Naive thymus-derived CD4-positive, alpha-beta T cell (primary cell): ENCODE data around the gene ITPRIPL1. TPM values are rescaled to one million over a fixed set of nuclear protein-coding genes. Genes with fewer than 3 reads are reported as not detected.

Experiments used
- ATAC-seq: fragments of 150-1000 bp; cut with Tn5 transposase; 2 replicates; pipeline ENCODE4 v1.10.0; 2021; ENCODE audit warnings: mild to moderate bottlenecking, moderate library complexity
- CTCF ChIA-PET: fragments of 350-600 bp; sonication (Branson Sonifier 250); formaldehyde crosslinking; loops from one replicate; lab custom pipeline; 2021; ENCODE audit warnings: antibody characterized with exemption; lab: Charles Lee
- POLR2A ChIA-PET: fragments of 350-600 bp; sonication (Branson Sonifier 250); formaldehyde crosslinking; loops from one replicate; lab custom pipeline; 2021; ENCODE audit warnings: antibody characterized with exemption, inconsistent platforms; lab: Charles Lee
- DNase-seq, 9 donors: peaks; one replicate each; pipeline versions ENCODE4 v3.0.0 to v3.0.0-alpha.2; 2020 to 2022; ENCODE audit warnings: mixed read lengths in 1 of 9
- H3K27ac ChIP-seq: one replicate; pipeline ENCODE4 v1.7.0; 2013; ENCODE audit warnings: mild to moderate bottlenecking, low read depth, low read length, moderate library complexity
- H3K27me3 ChIP-seq, 2 donors: one replicate each; pipeline ENCODE4 v1.7.0; 2013; ENCODE audit warnings: low read length in 2 of 2, mild to moderate bottlenecking in 2 of 2, moderate library complexity in 2 of 2; ENCODE audit not compliant: control insufficient read depth in 2 of 2, insufficient read depth in 2 of 2
- H3K36me3 ChIP-seq, 3 experiments: 1 replicate in 2 of 3; 2 replicates in 1 of 3; pipeline ENCODE4 v1.7.0; 2013; ENCODE audit warnings: low read length in 3 of 3, mild to moderate bottlenecking in 3 of 3, moderate library complexity in 1 of 3; ENCODE audit not compliant: insufficient read depth in 3 of 3, control insufficient read depth in 2 of 3
- H3K4me1 ChIP-seq, 2 donors: one replicate each; pipeline ENCODE4 v1.7.0; 2013; ENCODE audit warnings: low read length in 2 of 2, mild to moderate bottlenecking in 2 of 2, moderate library complexity in 1 of 2; ENCODE audit not compliant: control insufficient read depth in 2 of 2, insufficient read depth in 2 of 2
- H3K4me3 ChIP-seq: 2 replicates; pipeline ENCODE4 v1.7.0; 2013; ENCODE audit warnings: mild to moderate bottlenecking, low read length
- H3K9me3 ChIP-seq, 3 experiments: 1 replicate in 2 of 3; 2 replicates in 1 of 3; pipeline ENCODE4 v1.7.0; 2013; ENCODE audit warnings: low read length in 3 of 3; ENCODE audit not compliant: control insufficient read depth in 2 of 3
- H3K27ac Mint-ChIP-seq, 9 donors: one replicate each; pipeline ENCODE4 v1.8.0; 2020 to 2022; ENCODE audit warnings: mixed read lengths in 9 of 9, mild to moderate bottlenecking in 8 of 9, moderate library complexity in 5 of 9, inconsistent platforms in 2 of 9
- H3K27me3 Mint-ChIP-seq, 5 donors: one replicate each; pipeline ENCODE4 v1.8.0; 2021 to 2022; ENCODE audit warnings: mixed read lengths in 5 of 5, mild to moderate bottlenecking in 1 of 5
- H3K36me3 Mint-ChIP-seq, 5 donors: one replicate each; pipeline ENCODE4 v1.8.0; 2020 to 2022; ENCODE audit warnings: mixed read lengths in 5 of 5, mild to moderate bottlenecking in 3 of 5, inconsistent platforms in 1 of 5
- H3K4me1 Mint-ChIP-seq, 7 donors: one replicate each; pipeline ENCODE4 v1.8.0; 2020 to 2022; ENCODE audit warnings: mixed read lengths in 7 of 7, mild to moderate bottlenecking in 3 of 7, inconsistent platforms in 1 of 7
- H3K4me3 Mint-ChIP-seq, 10 donors: one replicate each; pipeline ENCODE4 v1.8.0; 2020 to 2022; ENCODE audit warnings: mild to moderate bottlenecking in 10 of 10, mixed read lengths in 10 of 10, moderate library complexity in 6 of 10, inconsistent platforms in 2 of 10
- H3K9me3 Mint-ChIP-seq, 11 donors: one replicate each; pipeline ENCODE4 v1.8.0; 2020 to 2022; ENCODE audit warnings: mixed read lengths in 11 of 11, mild to moderate bottlenecking in 4 of 11, inconsistent platforms in 1 of 11, moderate library complexity in 1 of 11
- intact Hi-C, 2 donors: fragments of 100-400 bp; cut with micrococcal nuclease; formaldehyde crosslinking; loops; one replicate each; pipeline ENCODE4 v1.15.1; 2023
- polyA plus RNA-seq, 2 donors: library from polyadenylated mRNA; unstranded; fragments of 300-500 nt; fragmentation: Illumina TruSeq; gene quantifications; one replicate each; pipeline ENCODE4 v1.2.3, GENCODE V29; 2021
- total RNA-seq, 6 experiments: library from RNA in 5 of 6; stranded (reverse) in 5 of 6; gene quantifications; 1 replicate in 5 of 6; 2 replicates in 1 of 6; pipeline ENCODE4 v1.2.3 and lab custom pipeline; 2021 to 2026

The ITPRIPL1 gene
- total and polyA plus RNA-seq, 7 experiments from 2014 or later: 0.37 to 30.4 (median 0.94) TPM

DNA sequence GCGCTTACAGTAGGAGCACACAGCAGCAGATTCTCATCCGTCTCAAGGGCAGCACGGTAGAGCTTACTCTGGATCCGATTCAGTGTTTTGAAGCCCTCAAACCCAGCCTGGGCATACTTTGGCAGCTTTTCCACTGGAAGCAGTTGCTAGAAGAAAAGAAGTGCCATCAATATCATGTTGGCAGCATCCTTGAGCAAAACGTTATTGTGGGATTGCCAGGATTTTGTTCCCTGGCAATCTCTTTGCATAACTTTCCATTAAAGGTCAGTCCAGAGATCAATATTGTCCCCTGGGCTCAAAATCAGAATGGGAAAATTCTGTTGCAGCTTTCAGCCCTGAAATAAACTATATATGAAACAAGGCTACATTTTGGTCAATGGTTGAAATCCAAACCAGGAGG, 28.2 kb upstream of the ITPRIPL1 start:
- no peaks in the 10 kb centered on the region for H3K27me3 ChIP-seq
- H3K27ac Mint-ChIP-seq: no peak overlapping the region
- no peaks in the 10 kb centered on the region for H3K9me3 Mint-ChIP-seq
- H3K27ac ChIP-seq: no peak overlapping the region
- no peak overlapping the region for H3K4me3 Mint-ChIP-seq
- intact Hi-C loops: no loop called here
- POLR2A ChIA-PET: interaction anchor here (1.6 kb wide), 1 partner anchor 9 kb away, joined by 3 read pairs; the partner anchor contains the start of gene SNRNP200
- peaks cover 10 to 27% (median 25%) of the 10 kb centered on the region in 7 donors for H3K4me1 Mint-ChIP-seq
- peaks cover 31 to 65% (median 49%) of the 10 kb centered on the region in 5 donors for H3K36me3 Mint-ChIP-seq
- no peak for DNase-seq
- CTCF ChIA-PET: no interaction called here
- H3K27me3 Mint-ChIP-seq: no peaks in the 10 kb centered on the region
- ATAC-seq: no peak
- H3K4me3 ChIP-seq: no peak overlapping the region
- H3K9me3 ChIP-seq: no peaks in the 10 kb centered on the region
- peaks cover 61 to 100% (median 80%) of the 10 kb centered on the region in 3 experiments for H3K36me3 ChIP-seq
- peaks cover 1 to 11% of the 10 kb centered on the region in 2 donors for H3K4me1 ChIP-seq

DNA sequence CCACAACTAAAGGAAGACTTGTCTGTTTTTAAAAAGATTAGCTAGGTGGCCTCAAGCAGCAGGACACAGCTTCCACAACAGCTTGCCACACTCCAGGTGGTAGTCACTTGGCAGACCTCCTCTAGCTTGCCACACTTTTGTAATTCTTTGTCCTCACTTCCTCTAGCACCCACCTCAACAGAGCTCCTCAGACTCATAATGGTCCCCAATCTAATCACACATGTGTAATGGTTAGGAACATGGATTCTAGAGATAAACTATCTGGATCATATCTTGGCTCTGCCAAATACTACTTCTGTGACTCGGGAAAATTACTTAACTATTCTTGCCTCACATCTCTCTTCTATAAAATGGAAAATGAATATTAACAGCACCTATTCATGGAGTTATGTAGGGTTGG, 23.3 kb upstream of the ITPRIPL1 start:
- Mint-ChIP-seq H3K36me3 (peaks cover 33 to 64% (median 50%) of the 10 kb centered on the region in 5 donors), H3K4me1 (peaks cover 47 to 74% (median 69%) of the 10 kb centered on the region in 7 donors), H3K27me3 (no peaks in the 10 kb centered on the region), H3K4me3 (peak overlapping the region in 3 of 10 donors; percentile 23 to 50 (median 29)), H3K9me3 (peaks cover 0 to 3% (median 0%) of the 10 kb centered on the region in 11 donors), H3K27ac (peak overlapping the region in 4 of 9 donors; percentile 24 to 81 (median 40))
- H3K27me3 ChIP-seq: no peaks in the 10 kb centered on the region
- ATAC-seq: no peak
- ChIA-PET CTCF (no interaction called here), POLR2A (interaction anchor here (1.4 to 2.0 kb wide), 2 partner anchors 8 to 10 kb away, joined by 4 read pairs; no protein-coding TSS in a partner anchor)
- DNase-seq: no peak
- no peak overlapping the region for H3K4me3 ChIP-seq
- H3K9me3 ChIP-seq: no peaks in the 10 kb centered on the region
- peaks cover 52 to 70% (median 67%) of the 10 kb centered on the region in 3 experiments for H3K36me3 ChIP-seq
- H3K4me1 ChIP-seq: peaks cover 30 to 41% of the 10 kb centered on the region in 2 donors
- intact Hi-C loops: no loop called here
- peak overlapping the region; percentile 14 for H3K27ac ChIP-seq

DNA sequence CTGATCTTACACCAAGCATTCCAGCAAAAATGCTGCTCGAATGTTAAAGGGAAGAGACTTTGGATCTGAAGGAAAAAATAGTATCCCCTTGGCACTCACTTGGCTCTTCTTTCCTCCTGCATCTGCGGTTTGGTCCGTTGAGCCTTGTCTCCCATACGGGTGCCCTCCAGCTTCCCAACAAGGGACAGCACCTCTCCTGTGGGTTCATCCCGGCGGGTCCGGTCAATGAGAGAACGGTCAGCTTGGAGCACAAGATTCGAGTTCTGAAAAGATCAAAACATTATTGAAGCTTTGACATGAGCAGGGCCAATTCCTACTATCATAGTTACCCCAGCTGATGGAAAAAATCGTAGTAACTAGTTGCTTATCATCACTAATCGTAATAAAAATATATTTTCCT, 20.5 kb upstream of the ITPRIPL1 start:
- Histone ChIP-seq H3K9me3 (no peaks in the 10 kb centered on the region), H3K27ac (peak overlapping the region; percentile 94), H3K4me3 (peak overlapping the region; percentile 85), H3K4me1 (peaks cover 30 to 41% of the 10 kb centered on the region in 2 donors), H3K36me3 (peaks cover 30 to 43% (median 40%) of the 10 kb centered on the region in 3 experiments), H3K27me3 (no peaks in the 10 kb centered on the region)
- H3K4me3 Mint-ChIP-seq: peak overlapping the region; percentile 94 to 100 (median 99)
- DNase-seq (no peak), ATAC-seq (no peak)
- peaks cover 0 to 5% (median 0%) of the 10 kb centered on the region in 11 donors for H3K9me3 Mint-ChIP-seq
- H3K27ac Mint-ChIP-seq: peak overlapping the region; percentile 97 to 100 (median 99)
- H3K36me3 Mint-ChIP-seq: peaks cover 19 to 41% (median 33%) of the 10 kb centered on the region in 5 donors
- intact Hi-C loops: loop anchor here (1.0 to 5.0 kb wide), 14 partner anchors 11 to 512 kb away; partner anchors contain the start of genes CIAO1 (in 2 of the 2), LMAN2L (in 2 of the 2), NCAPH (in 2 of the 2) and STARD7 (in 2 of the 2)
- ChIA-PET CTCF (interaction anchor here (0.6 to 1.2 kb wide), 4 partner anchors 16 to 204 kb away, joined by 3 to 5 read pairs (median 3); no protein-coding TSS in a partner anchor), POLR2A (interaction anchor here (0.6 to 2.7 kb wide), 16 partner anchors 11 to 232 kb away, joined by 3 to 16 read pairs (median 4); partner anchors contain the start of genes ARID5A, CIAO1, ITPRIPL1 and NCAPH)
- H3K4me1 Mint-ChIP-seq: peaks cover 42 to 60% (median 56%) of the 10 kb centered on the region in 7 donors
- H3K27me3 Mint-ChIP-seq: no peaks in the 10 kb centered on the region

DNA sequence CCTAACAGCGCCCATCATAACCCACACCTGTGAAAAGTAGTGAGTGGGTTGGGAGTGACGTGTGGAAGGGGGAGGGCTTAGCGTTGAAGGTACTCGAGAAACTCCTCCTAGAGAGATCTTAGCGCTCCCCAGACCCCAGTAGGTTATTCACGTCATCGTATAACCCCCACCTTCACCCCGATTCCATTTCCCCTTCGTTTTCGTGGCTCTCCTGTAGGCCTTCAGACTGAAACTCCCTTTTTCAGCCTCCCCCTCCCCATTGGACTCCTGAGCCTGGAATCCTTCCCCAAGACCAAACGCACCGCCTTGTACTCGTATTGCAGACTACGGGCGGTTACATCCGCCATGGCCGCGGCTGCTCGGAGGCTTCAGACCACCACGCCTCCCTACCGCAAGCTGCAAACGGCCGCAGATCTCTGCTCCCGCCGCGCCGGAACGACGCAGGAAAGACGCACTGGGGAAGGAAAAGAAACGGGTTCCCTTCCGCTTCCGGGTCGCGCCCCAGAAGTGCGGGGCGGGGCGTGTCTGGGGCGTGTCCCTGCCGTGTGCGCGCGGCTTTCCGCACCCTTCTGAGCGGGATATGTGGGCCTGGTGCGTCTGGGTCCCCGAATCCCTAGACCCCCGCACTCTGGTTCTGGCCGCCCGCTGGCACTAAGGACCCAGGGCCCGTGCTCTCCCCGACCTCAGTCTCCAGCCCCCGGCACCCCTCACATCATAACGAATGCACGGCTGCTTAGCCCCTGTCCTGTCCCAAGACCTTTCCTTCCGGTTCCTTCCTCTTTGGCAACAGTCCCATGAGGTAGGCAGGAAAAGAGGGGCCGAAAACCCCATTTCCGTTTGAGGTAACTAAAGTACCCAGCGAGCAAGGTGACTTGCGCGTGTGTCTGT, 19.8 kb upstream of the ITPRIPL1 start, which contains the start of gene SNRNP200:
Gene SNRNP200 (minus strand): TSS at position 456 of the 888 bp plus-strand sequence. CDS start 109 bp downstream, at position 347.
- H3K9me3 Mint-ChIP-seq: peaks cover 0 to 5% (median 0%) of the 10 kb centered on the region in 11 donors
- intact Hi-C loops: loop anchor here (1.0 to 5.0 kb wide), 14 partner anchors 10 to 511 kb away; partner anchors contain the start of genes CIAO1 (in 2 of the 2), LMAN2L (in 2 of the 2), NCAPH (in 2 of the 2) and STARD7 (in 2 of the 2)
- peak within 1 kb of the TSS; percentile 94 for H3K27ac ChIP-seq
- POLR2A ChIA-PET: interaction anchor here (0.6 to 2.7 kb wide), 20 partner anchors 9 to 498 kb away, joined by 3 to 16 read pairs (median 4); partner anchors contain the start of genes ARID5A, CIAO1, ITPRIPL1 and NCAPH
- peak within 1 kb of the TSS; percentile 85 for H3K4me3 ChIP-seq
- H3K27me3 ChIP-seq: no peaks in the 10 kb centered on the region
- H3K36me3 Mint-ChIP-seq: peaks cover 18 to 41% (median 33%) of the 10 kb centered on the region in 5 donors
- CTCF ChIA-PET: interaction anchor here (0.5 to 1.2 kb wide), 7 partner anchors 15 to 233 kb away, joined by 3 to 5 read pairs (median 3); no protein-coding TSS in a partner anchor
- peaks cover 30 to 41% of the 10 kb centered on the region in 2 donors for H3K4me1 ChIP-seq
- peak within 1 kb of the TSS; percentile 97 to 100 (median 99) for H3K27ac Mint-ChIP-seq
- ATAC-seq (peak; percentile 96), DNase-seq (peak; percentile 77 to 92 (median 90))
- H3K9me3 ChIP-seq: no peaks in the 10 kb centered on the region
- H3K27me3 Mint-ChIP-seq: no peaks in the 10 kb centered on the region
- H3K36me3 ChIP-seq: peaks cover 25 to 36% (median 32%) of the 10 kb centered on the region in 3 experiments
- peak within 1 kb of the TSS; percentile 94 to 100 (median 99) for H3K4me3 Mint-ChIP-seq
- peaks cover 41 to 61% (median 58%) of the 10 kb centered on the region in 7 donors for H3K4me1 Mint-ChIP-seq

DNA sequence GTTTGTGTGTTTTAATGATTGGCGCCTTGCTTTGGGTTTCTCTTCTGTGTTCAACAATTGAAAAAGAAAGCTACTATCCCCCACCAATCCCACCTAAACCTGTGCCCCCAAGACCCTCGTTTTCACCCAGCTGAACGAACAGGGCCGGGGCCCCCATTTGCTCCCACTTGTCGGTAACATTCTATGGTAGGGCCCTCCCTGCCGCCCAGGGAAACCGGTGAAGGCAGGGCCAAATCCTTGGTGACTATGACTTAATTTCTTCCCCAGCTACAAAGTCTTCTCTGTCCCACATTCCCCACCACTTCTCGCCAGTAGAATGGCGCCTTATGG, 19.2 kb upstream of the ITPRIPL1 start:
- H3K36me3 ChIP-seq: peaks cover 24 to 34% (median 26%) of the 10 kb centered on the region in 3 experiments
- H3K9me3 Mint-ChIP-seq: peaks cover 0 to 5% (median 0%) of the 10 kb centered on the region in 11 donors
- H3K9me3 ChIP-seq: no peaks in the 10 kb centered on the region
- H3K4me1 ChIP-seq: peaks cover 30 to 40% of the 10 kb centered on the region in 2 donors
- H3K27me3 Mint-ChIP-seq: no peaks in the 10 kb centered on the region
- peak overlapping the region; percentile 94 for H3K27ac ChIP-seq
- no peaks in the 10 kb centered on the region for H3K27me3 ChIP-seq
- H3K4me3 Mint-ChIP-seq: peak overlapping the region; percentile 94 to 100 (median 99)
- peaks cover 16 to 39% (median 33%) of the 10 kb centered on the region in 5 donors for H3K36me3 Mint-ChIP-seq
- ATAC-seq (no peak), DNase-seq (no peak)
- H3K4me1 Mint-ChIP-seq: peaks cover 41 to 59% (median 55%) of the 10 kb centered on the region in 7 donors
- CTCF ChIA-PET: interaction anchor here (0.5 to 1.2 kb wide), 5 partner anchors 15 to 232 kb away, joined by 3 to 5 read pairs (median 3); no protein-coding TSS in a partner anchor
- peak overlapping the region; percentile 97 to 100 (median 99) for H3K27ac Mint-ChIP-seq
- POLR2A ChIA-PET: interaction anchor here (0.6 to 2.7 kb wide), 15 partner anchors 10 to 498 kb away, joined by 3 to 16 read pairs (median 5); partner anchors contain the start of genes ARID5A, CIAO1, ITPRIPL1 and NCAPH
- H3K4me3 ChIP-seq: peak overlapping the region; percentile 85
- intact Hi-C loops: loop anchor here (1.0 to 5.0 kb wide), 14 partner anchors 9 to 510 kb away; partner anchors contain the start of genes CIAO1 (in 2 of the 2), LMAN2L (in 2 of the 2), NCAPH (in 2 of the 2) and STARD7 (in 2 of the 2)
